H1 (cell line): ENCODE measurements around the gene AVPI1. TPM values are rescaled to one million over a fixed set of nuclear protein-coding genes. Genes with fewer than 3 reads are reported as not detected.

ENCODE experiments used
- CTCF ChIA-PET: fragments of 300-600 bp; sonication (Branson Sonifier 250); formaldehyde crosslinking; loops from one replicate; lab custom pipeline; 2021; ENCODE audit not compliant: partially characterized antibody; lab: Charles Lee
- POLR2A ChIA-PET: fragments of 300-600 bp; sonication (Branson Sonifier 250); formaldehyde crosslinking; loops from one replicate; lab custom pipeline; 2021; ENCODE audit warnings: inconsistent platforms; ENCODE audit not compliant: partially characterized antibody; lab: Charles Lee
- DNase-seq, 2 experiments: peaks; one replicate each; pipeline versions ENCODE4 v3.0.0 to v3.0.0-alpha.2; 2010 to 2022; ENCODE audit warnings: low spot score in 2 of 2, low read depth in 1 of 2, mixed read lengths in 1 of 2
- FAIRE-seq: peaks from 2 replicates; lab custom pipeline; 2011; peaks lifted over from hg19 to GRCh38; lab: Jason Lieb, UNC
- H2AFZ ChIP-seq: 2 replicates; pipeline ENCODE4 v1.8.1; 2012; ENCODE audit warnings: low read length, inconsistent platforms
- H2AK5ac ChIP-seq: 2 replicates; pipeline ENCODE4 v1.6.1; 2013; ENCODE audit warnings: low read depth, low read length
- H2BK120ac ChIP-seq: replicated peaks from 2 replicates; pipeline ENCODE3; 2013; ENCODE audit warnings: low read depth, low read length, inconsistent platforms
- H2BK12ac ChIP-seq: 2 replicates; pipeline ENCODE4 v1.6.1; 2013; ENCODE audit warnings: low read depth, low read length
- H2BK15ac ChIP-seq: 2 replicates; pipeline ENCODE4 v1.6.1; 2013; ENCODE audit warnings: low read length
- H2BK20ac ChIP-seq: 2 replicates; pipeline ENCODE4 v1.6.1; 2013; ENCODE audit warnings: low read length
- H2BK5ac ChIP-seq: 2 replicates; pipeline ENCODE4 v1.6.1; 2013; ENCODE audit warnings: low read depth, low read length
- H3K14ac ChIP-seq: 2 replicates; pipeline ENCODE4 v1.6.1; 2013; ENCODE audit warnings: inconsistent platforms; ENCODE audit not compliant: insufficient read length
- H3K18ac ChIP-seq: 2 replicates; pipeline ENCODE4 v1.6.1; 2013; ENCODE audit warnings: low read length; ENCODE audit errors: extremely low read depth
- H3K23ac ChIP-seq: 2 replicates; pipeline ENCODE4 v1.6.1; 2013; ENCODE audit warnings: inconsistent platforms; ENCODE audit not compliant: insufficient read length
- H3K23me2 ChIP-seq: 2 replicates; pipeline ENCODE4 v1.6.1; 2013; ENCODE audit warnings: low read depth, low read length
- H3K27ac ChIP-seq: 2 replicates; pipeline ENCODE4 v1.6.1; 2011; ENCODE audit warnings: low read depth, low read length, inconsistent platforms
- H3K27me3 ChIP-seq, 4 experiments: replicated peaks in 1 of 4; 1 replicate in 1 of 4; 2 replicates in 3 of 4; pipeline versions ENCODE4 v1.6.1 to v1.8.1; 2011 to 2013; ENCODE audit warnings: low read length in 3 of 4, mild to moderate bottlenecking in 3 of 4, inconsistent platforms in 2 of 4, mixed read lengths in 2 of 4, moderate library complexity in 1 of 4; ENCODE audit not compliant: control insufficient read depth in 3 of 4, insufficient read depth in 3 of 4; ENCODE audit errors: extremely low read depth in 1 of 4
- H3K36me3 ChIP-seq, 4 experiments: 2 replicates each; pipeline versions ENCODE4 v1.6.1 to v1.8.1; 2011 to 2013; ENCODE audit warnings: mild to moderate bottlenecking in 4 of 4, low read length in 3 of 4, moderate library complexity in 2 of 4, control low read depth in 1 of 4, inconsistent platforms in 1 of 4; ENCODE audit not compliant: insufficient read depth in 4 of 4, control insufficient read depth in 2 of 4
- H3K4ac ChIP-seq: replicated peaks from 2 replicates; pipeline ENCODE3; 2013; ENCODE audit warnings: low read length, low read depth, mixed read lengths, inconsistent platforms; ENCODE audit not compliant: insufficient read length
- H3K4me1 ChIP-seq, 4 experiments: replicated peaks in 1 of 4; 1 replicate in 1 of 4; 2 replicates in 3 of 4; pipeline versions ENCODE4 v1.6.1 to v1.8.1; 2011 to 2013; ENCODE audit warnings: low read length in 3 of 4, inconsistent platforms in 2 of 4, mixed read lengths in 1 of 4; ENCODE audit not compliant: insufficient read depth in 4 of 4, control insufficient read depth in 3 of 4
- H3K4me2 ChIP-seq, 2 experiments: 2 replicates each; pipeline versions ENCODE4 v1.6.1 to v1.8.1; 2011 to 2013; ENCODE audit warnings: low read depth in 2 of 2, low read length in 2 of 2, control low read depth in 1 of 2, inconsistent platforms in 1 of 2, mild to moderate bottlenecking in 1 of 2; ENCODE audit not compliant: insufficient read depth in 1 of 2
- H3K4me3 ChIP-seq, 4 experiments: fragments of 200-600, 300-600 bp in 1 of 4; sonication (generic), shearing (Covaris generic), sonication (Bioruptor Twin) in 1 of 4; 2 replicates each; pipeline versions ENCODE4 v1.5.1 to v1.8.1; 2011 to 2016; ENCODE audit warnings: low read length in 4 of 4, low read depth in 3 of 4, control low read depth in 2 of 4, inconsistent platforms in 2 of 4, mild to moderate bottlenecking in 2 of 4, mixed read lengths in 1 of 4, moderate library complexity in 1 of 4; ENCODE audit not compliant: insufficient read depth in 2 of 4; ENCODE audit errors: extremely low read depth in 1 of 4
- H3K56ac ChIP-seq: replicated peaks from 2 replicates; pipeline ENCODE3; 2013; ENCODE audit warnings: low read depth, mild to moderate bottlenecking, mixed read lengths, low read length, inconsistent platforms; ENCODE audit not compliant: insufficient read length
- H3K79me1 ChIP-seq: 2 replicates; pipeline ENCODE4 v1.6.1; 2013; ENCODE audit warnings: low read depth, low read length, control low read depth
- H3K79me2 ChIP-seq, 2 experiments: 2 replicates each; pipeline versions ENCODE4 v1.6.1 to v1.8.1; 2012 to 2013; ENCODE audit warnings: low read length in 2 of 2, mild to moderate bottlenecking in 2 of 2, inconsistent platforms in 1 of 2; ENCODE audit not compliant: insufficient read depth in 2 of 2, control insufficient read depth in 1 of 2
- H3K9ac ChIP-seq, 4 experiments: replicated peaks in 1 of 4; 1 replicate in 1 of 4; 2 replicates in 3 of 4; pipeline versions ENCODE4 v1.6.1 to v1.8.1; 2011 to 2013; ENCODE audit warnings: low read depth in 3 of 4, low read length in 3 of 4, control low read depth in 2 of 4, mild to moderate bottlenecking in 2 of 4, moderate library complexity in 2 of 4, inconsistent platforms in 1 of 4; ENCODE audit errors: extremely low read depth in 1 of 4
- H3K9me3 ChIP-seq, 2 experiments: 2 replicates each; pipeline versions ENCODE4 v1.6.1 to v1.8.1; 2012 to 2013; ENCODE audit warnings: mild to moderate bottlenecking in 2 of 2, moderate library complexity in 2 of 2, control low read depth in 1 of 2, inconsistent platforms in 1 of 2, low read depth in 1 of 2, low read length in 1 of 2, mixed read lengths in 1 of 2; ENCODE audit not compliant: insufficient read depth in 2 of 2
- H4K20me1 ChIP-seq, 2 experiments: replicated peaks in 1 of 2; 2 replicates each; pipeline versions ENCODE3 to v1.8.1; 2011 to 2013; ENCODE audit warnings: inconsistent platforms in 2 of 2, low read length in 2 of 2, mild to moderate bottlenecking in 1 of 2; ENCODE audit not compliant: insufficient read depth in 2 of 2, control insufficient read depth in 1 of 2
- H4K5ac ChIP-seq: 2 replicates; pipeline ENCODE4 v1.6.1; 2013; ENCODE audit warnings: low read length, low read depth, mixed read lengths, inconsistent platforms; ENCODE audit not compliant: insufficient read length
- H4K8ac ChIP-seq: 2 replicates; pipeline ENCODE4 v1.8.0; 2013; ENCODE audit warnings: mild to moderate bottlenecking, moderate library complexity, low read length, inconsistent platforms; ENCODE audit not compliant: insufficient read depth; ENCODE audit errors: extremely low read depth
- H4K91ac ChIP-seq: replicated peaks from 2 replicates; pipeline ENCODE3; 2013; ENCODE audit warnings: low read length, mixed read lengths, inconsistent platforms; ENCODE audit not compliant: insufficient read length
- CEBPB ChIP-seq: IDR thresholded peaks from 2 replicates; pipeline ENCODE4 v1.6.1; 2012; ENCODE audit warnings: low read depth, low read length
- GABPA ChIP-seq: IDR thresholded peaks from 2 replicates; pipeline ENCODE4 v1.6.1; 2011; ENCODE audit warnings: mild to moderate bottlenecking, low read length, moderate library complexity, borderline replicate concordance; ENCODE audit not compliant: insufficient read depth
- RAD21 ChIP-seq, 2 experiments: IDR thresholded peaks in 1 of 2; conservative IDR thresholded peaks in 1 of 2; 2 replicates each; pipeline ENCODE4 v1.6.1; 2011; ENCODE audit warnings: low read depth in 2 of 2, low read length in 2 of 2, improper control_type of control experiment in 1 of 2, inconsistent platforms in 1 of 2, mild to moderate bottlenecking in 1 of 2, moderate library complexity in 1 of 2
- WGBS, 2 experiments: shearing (Covaris generic) in 1 of 2; methylation state at CpG; one replicate each; pipeline versions ENCODE4 v1.1.6 to v1.1.7; 2013 to 2015; ENCODE audit warnings: low lambda C conversion rate in 2 of 2, mixed read lengths in 2 of 2, inconsistent platforms in 1 of 2, low coverage in 1 of 2, missing lambda C conversion rate in 1 of 2; ENCODE audit not compliant: insufficient replicate concordance in 2 of 2, insufficient coverage in 1 of 2, insufficient read length in 1 of 2; ENCODE audit errors: extremely low coverage in 1 of 2, missing lambda C conversion rate in 1 of 2; 5-methylcytosine and 5-hydroxymethylcytosine counted together
- polyA plus RNA-seq, 7 experiments: library from polyadenylated mRNA; depleted of rRNA in 3 of 7; stranded (reverse) in 5 of 7; unstranded in 2 of 7; fragments of >200 nt in 5 of 7; fragments of 200-250 nt in 2 of 7; gene quantifications; 1 replicate in 5 of 7; 2 replicates in 1 of 7; 4 replicates in 1 of 7; pipeline versions ENCODE4 v1.2.1 to v1.2.3, GENCODE V29; 2011 to 2013; ENCODE audit warnings: missing spikeins in 2 of 7, mixed read lengths in 2 of 7
- total RNA-seq: library from RNA; stranded (reverse); fragmentation: NEBNext Ultra II Directional; extraction: Animal tissue kit (Norgen Biotek cat#: 25700); gene quantifications from 2 replicates; pipeline ENCODE4 v1.2.1, GENCODE V29; 2021
- TF ChIP-seq, protein P1 (sequence below), 3 experiments: IDR thresholded peaks; 1 replicate in 2 of 3; 2 replicates in 1 of 3; pipeline versions ENCODE4 v1.5.1 to v1.6.1; 2011; ENCODE audit warnings: low read length in 3 of 3, mild to moderate bottlenecking in 3 of 3, inconsistent platforms in 2 of 3, low read depth in 1 of 3, moderate library complexity in 1 of 3; ENCODE audit not compliant: insufficient read depth in 1 of 3; ENCODE audit errors: control extremely low read depth in 1 of 3

The AVPI1 gene
- total and polyA plus RNA-seq, 2 of the 8 experiments (the other 6 are each of a cell fraction or from before 2014, with no cell fraction given): 9.0 to 13.5 TPM

DNA sequence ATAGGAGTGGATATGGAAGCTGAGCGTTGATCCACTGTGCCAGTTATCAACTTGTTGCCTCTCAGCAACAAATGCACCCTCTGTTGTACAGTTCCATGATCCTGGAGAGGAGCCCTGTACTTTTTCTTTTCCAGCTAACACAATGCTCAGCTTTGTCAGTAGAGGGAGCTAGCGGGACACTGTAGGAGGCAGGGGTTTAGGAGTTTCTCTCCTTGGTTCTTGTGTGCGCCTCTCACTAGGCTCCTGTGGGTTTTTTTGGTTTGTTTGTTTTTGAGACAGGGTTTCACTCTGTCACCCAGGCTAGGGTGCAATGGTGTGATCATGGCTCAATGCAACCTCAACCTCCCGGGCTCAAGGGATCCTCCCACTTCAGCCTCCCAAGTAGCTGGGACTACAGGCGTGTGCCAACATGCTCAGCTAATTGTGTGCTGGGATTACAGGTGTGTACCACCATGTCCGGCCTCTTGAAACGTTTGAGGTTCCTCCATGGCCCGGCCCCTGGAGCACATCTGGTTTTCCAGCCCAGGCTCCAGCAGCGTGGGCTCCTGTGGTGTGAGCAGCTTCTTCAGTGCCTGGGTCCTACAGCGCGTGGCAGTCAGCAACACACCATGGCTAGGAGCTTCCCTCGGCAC is 14.5 kb upstream of the AVPI1 start:
- H3K4ac ChIP-seq: no peak overlapping the region
- no peak overlapping the region for H2BK120ac ChIP-seq
- TF ChIP-seq CEBPB: no peak
- no peak for TF ChIP-seq GABPA
- TF ChIP-seq, protein P1, sequence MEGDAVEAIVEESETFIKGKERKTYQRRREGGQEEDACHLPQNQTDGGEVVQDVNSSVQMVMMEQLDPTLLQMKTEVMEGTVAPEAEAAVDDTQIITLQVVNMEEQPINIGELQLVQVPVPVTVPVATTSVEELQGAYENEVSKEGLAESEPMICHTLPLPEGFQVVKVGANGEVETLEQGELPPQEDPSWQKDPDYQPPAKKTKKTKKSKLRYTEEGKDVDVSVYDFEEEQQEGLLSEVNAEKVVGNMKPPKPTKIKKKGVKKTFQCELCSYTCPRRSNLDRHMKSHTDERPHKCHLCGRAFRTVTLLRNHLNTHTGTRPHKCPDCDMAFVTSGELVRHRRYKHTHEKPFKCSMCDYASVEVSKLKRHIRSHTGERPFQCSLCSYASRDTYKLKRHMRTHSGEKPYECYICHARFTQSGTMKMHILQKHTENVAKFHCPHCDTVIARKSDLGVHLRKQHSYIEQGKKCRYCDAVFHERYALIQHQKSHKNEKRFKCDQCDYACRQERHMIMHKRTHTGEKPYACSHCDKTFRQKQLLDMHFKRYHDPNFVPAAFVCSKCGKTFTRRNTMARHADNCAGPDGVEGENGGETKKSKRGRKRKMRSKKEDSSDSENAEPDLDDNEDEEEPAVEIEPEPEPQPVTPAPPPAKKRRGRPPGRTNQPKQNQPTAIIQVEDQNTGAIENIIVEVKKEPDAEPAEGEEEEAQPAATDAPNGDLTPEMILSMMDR (IDR thresholded peaks at IDR 0.05; ENCODE audit: control extremely low read depth in 1 of 3, insufficient read depth in 1 of 3, low read depth in 1 of 3, low read length in 3 of 3): peak; percentile 51 to 94 (median 93)
- TF ChIP-seq RAD21 (IDR thresholded peaks at IDR 0.05 in 1 of 2, conservative IDR thresholded peaks at IDR 0.05 in 1 of 2; ENCODE audit: low read depth in 2 of 2, low read length in 2 of 2): peak; percentile 92 to 94
- no peak overlapping the region for H2BK20ac ChIP-seq
- FAIRE-seq: peak; percentile 89
- no peak overlapping the region for H3K18ac ChIP-seq
- H2AFZ ChIP-seq: peak overlapping the region; percentile 93
- H3K4me3 ChIP-seq: no peak overlapping the region
- H4K91ac ChIP-seq: no peak overlapping the region
- H3K79me2 ChIP-seq: no peaks in the 10 kb centered on the region
- H3K14ac ChIP-seq: no peak overlapping the region
- no peaks in the 10 kb centered on the region for H3K9me3 ChIP-seq
- H2BK5ac ChIP-seq: no peak overlapping the region
- DNase-seq: peak in 1 of 2 experiments; percentile 66
- ChIA-PET POLR2A (interaction anchor here (0.9 to 2.9 kb wide), 9 partner anchors 8 to 50 kb away, joined by 3 to 23 read pairs (median 3); partner anchors contain the start of genes AVPI1 and MARVELD1), CTCF (interaction anchor here (0.7 to 20.9 kb wide), 30 partner anchors 8 to 1575 kb away, joined by 3 to 773 read pairs (median 5); partner anchors contain the start of genes AVPI1, MARVELD1 and ZFYVE27)
- H2AK5ac ChIP-seq: no peak overlapping the region
- H3K27ac ChIP-seq: no peak overlapping the region
- H3K4me1 ChIP-seq: peaks cover 0 to 2% (median 0%) of the 10 kb centered on the region in 4 experiments; a peak in 2 of 7 replicates
- peak overlapping the region; percentile 76; the same call in 1 of the 2 replicates for H4K8ac ChIP-seq
- no peak overlapping the region for H4K5ac ChIP-seq
- no peak overlapping the region; the same call in 1 of the 2 replicates for H2BK15ac ChIP-seq
- no peaks in the 10 kb centered on the region for H3K79me1 ChIP-seq
- H3K23ac ChIP-seq: no peak overlapping the region
- H2BK12ac ChIP-seq: no peak overlapping the region; the same call in 1 of the 2 replicates
- H3K27me3 ChIP-seq: no peaks in the 10 kb centered on the region
- no peaks in the 10 kb centered on the region for H3K23me2 ChIP-seq
- no peaks in the 10 kb centered on the region for H3K36me3 ChIP-seq
- no peaks in the 10 kb centered on the region for H4K20me1 ChIP-seq
- H3K9ac ChIP-seq: no peak overlapping the region
- WGBS, 2 experiments: 65% methylated on average over 12 of the region's 12 CpGs; no CpG with 5 or more reads in 1 of the 2 experiments
- H3K56ac ChIP-seq: no peak overlapping the region
- H3K4me2 ChIP-seq: no peak overlapping the region
